ENCODE measurements around the gene CALM3.

- TF ChIP-seq USF2 (IDR thresholded peaks at IDR 0.05; ENCODE audit: borderline replicate concordance, low read depth, low read length), result no peak
- no peak for TF ChIP-seq CTCF (IDR thresholded peaks at IDR 0.05)
- no peak for TF ChIP-seq CHD2 (IDR thresholded peaks at IDR 0.05; ENCODE audit: low read length, partially characterized antibody)
- no peak for TF ChIP-seq RXRA (IDR thresholded peaks at IDR 0.05; ENCODE audit: borderline replicate concordance, low read depth)
- TF ChIP-seq PBX3 (IDR thresholded peaks at IDR 0.05), result no peak
- TF ChIP-seq ELF1 (IDR thresholded peaks at IDR 0.05), result no peak
- TF ChIP-seq YY1 (IDR thresholded peaks at IDR 0.05; ENCODE audit: low read depth), result no peak
- TF ChIP-seq POLR2AphosphoS5 (IDR thresholded peaks at IDR 0.05; ENCODE audit: low read depth, low read length), result no peak
These were observed 9.3 kb downstream of the CALM3 start for GRCh38 chr19:46610413-46610775.
